Left lung (tissue), 10 donors: ENCODE results near the gene SLAMF7. TPM values are rescaled to one million over a fixed set of nuclear protein-coding genes. Genes with fewer than 3 reads are reported as not detected.

Source experiments
- ATAC-seq: fragments of 200-7000 bp; cut with Tn5 transposase; one replicate; pipeline ENCODE4 v1.9.1; 2020; ENCODE audit warnings: moderate library complexity
- DNase-seq, 4 donors: peaks; one replicate each; pipeline ENCODE4 v3.0.0-alpha.2; 2013 to 2020
- H3K27ac ChIP-seq, 2 donors: fragments of 200-600 bp; sonication (generic) in 1 of 2; one replicate each; pipeline versions ENCODE4 v1.5.0 to v1.8.0; 2020 to 2021
- H3K27me3 ChIP-seq, 2 donors: fragments of 200-600 bp; sonication (generic) in 1 of 2; one replicate each; pipeline versions ENCODE4 v1.5.0 to v1.8.0; 2020 to 2021
- H3K36me3 ChIP-seq, 2 donors: fragments of 200-600 bp; sonication (generic) in 1 of 2; one replicate each; pipeline versions ENCODE4 v1.5.0 to v1.8.0; 2020 to 2021
- H3K4me1 ChIP-seq, 2 donors: fragments of 200-600 bp; one replicate each; pipeline ENCODE4 v1.8.0; 2021
- H3K4me3 ChIP-seq, 2 donors: fragments of 200-600 bp; sonication (generic) in 1 of 2; one replicate each; pipeline versions ENCODE4 v1.5.0 to v1.8.0; 2020 to 2021; ENCODE audit warnings: mild to moderate bottlenecking in 1 of 2
- H3K9me3 ChIP-seq, 2 donors: fragments of 200-600 bp; sonication (generic) in 1 of 2; one replicate each; pipeline versions ENCODE4 v1.5.0 to v1.8.0; 2020 to 2021
- CTCF ChIP-seq, 2 donors: fragments of 200-600 bp; sonication (generic) in 1 of 2; IDR thresholded peaks; one replicate each; pipeline versions ENCODE4 v1.5.0 to v1.8.0; 2021; ENCODE audit warnings: antibody characterized with exemption in 2 of 2
- intact Hi-C, 2 donors: fragments of 100-400 bp; cut with DNase I; formaldehyde crosslinking; loops; one replicate each; pipeline versions ENCODE4 v1.11.2 to v1.14.2; 2022
- polyA plus RNA-seq, 6 donors: library from polyadenylated mRNA; unstranded; fragments of 120-200 nt; gene quantifications; one replicate each; pipeline ENCODE4 v1.2.1, GENCODE V29; 2013; ENCODE audit not compliant: insufficient read length in 6 of 6
- total RNA-seq, 2 donors: library from RNA; stranded (reverse); fragmentation: NEBNext Ultra II Directional; extraction: Animal tissue kit (Norgen Biotek cat#: 25700); gene quantifications; one replicate each; pipeline ENCODE4 v1.2.1, GENCODE V29; 2021
- donor health status: DM: no; HTN: yes; CAD: no.
- donor health status: DM: no; HTN: no; CAD: no.

Gene SLAMF7
- total and polyA plus RNA-seq, 8 donors: 0.77 to 33.8 (median 1.2) TPM

- Histone ChIP-seq H3K4me3 (no peak overlapping the region), H3K9me3 (no peaks in the 10 kb centered on the region), H3K27me3 (peaks cover 0 to 6% of the 10 kb centered on the region in 2 donors), H3K27ac (no peak overlapping the region), H3K36me3 (peaks cover 0 to 21% of the 10 kb centered on the region in 2 donors), H3K4me1 (peaks cover 0 to 15% of the 10 kb centered on the region in 2 donors)
- no peak for TF ChIP-seq CTCF (IDR thresholded peaks at IDR 0.05)
- ATAC-seq: no peak
- no peak for DNase-seq
- intact Hi-C loops: no loop called here
These were observed 14.5 kb downstream of the SLAMF7 start for GRCh38 chr1:160753594-160753993.

GRCh38 chr1:160755461-160755860, 16.4 kb downstream of the SLAMF7 start:
- Histone ChIP-seq H3K36me3 (peaks cover 0 to 11% of the 10 kb centered on the region in 2 donors), H3K9me3 (no peaks in the 10 kb centered on the region), H3K27ac (no peak overlapping the region), H3K4me3 (no peak overlapping the region), H3K27me3 (no peaks in the 10 kb centered on the region), H3K4me1 (peaks cover 0 to 7% of the 10 kb centered on the region in 2 donors)
- no peak for ATAC-seq
- TF ChIP-seq CTCF (IDR thresholded peaks at IDR 0.05): no peak
- intact Hi-C loops: no loop called here
- no peak for DNase-seq

GRCh38 chr1:160755911-160756848, 17.1 kb downstream of the SLAMF7 start:
- no peaks in the 10 kb centered on the region for H3K27me3 ChIP-seq
- H3K4me1 ChIP-seq: peaks cover 0 to under 1% of the 10 kb centered on the region in 2 donors
- peaks cover 0 to 5% of the 10 kb centered on the region in 2 donors for H3K36me3 ChIP-seq
- peak overlapping the region in 1 of 2 donors; percentile 18 for H3K27ac ChIP-seq
- TF ChIP-seq CTCF (IDR thresholded peaks at IDR 0.05): no peak
- intact Hi-C loops: no loop called here
- ATAC-seq (no peak), DNase-seq (no peak)
- no peaks in the 10 kb centered on the region for H3K9me3 ChIP-seq
- no peak overlapping the region for H3K4me3 ChIP-seq

GRCh38 chr1:160756849-160757201, 17.8 kb downstream of the SLAMF7 start:
- DNase-seq (no peak), ATAC-seq (no peak)
- TF ChIP-seq CTCF (IDR thresholded peaks at IDR 0.05): no peak
- no peaks in the 10 kb centered on the region for H3K9me3 ChIP-seq
- H3K27me3 ChIP-seq: no peaks in the 10 kb centered on the region
- H3K4me1 ChIP-seq: no peaks in the 10 kb centered on the region
- no peak overlapping the region for H3K4me3 ChIP-seq
- intact Hi-C loops: no loop called here
- peaks cover 0 to 5% of the 10 kb centered on the region in 2 donors for H3K36me3 ChIP-seq
- peak overlapping the region in 1 of 2 donors; percentile 18 for H3K27ac ChIP-seq

- intact Hi-C loops: no loop called here
- TF ChIP-seq CTCF (IDR thresholded peaks at IDR 0.05): no peak
- Histone ChIP-seq H3K4me1 (no peaks in the 10 kb centered on the region), H3K4me3 (no peak overlapping the region), H3K27me3 (no peaks in the 10 kb centered on the region), H3K9me3 (no peaks in the 10 kb centered on the region), H3K27ac (no peak overlapping the region), H3K36me3 (peaks cover 0 to 2% of the 10 kb centered on the region in 2 donors)
- DNase-seq (no peak), ATAC-seq (no peak)
These were observed 19.5 kb downstream of the SLAMF7 start for GRCh38 chr1:160758521-160758920.
